CD1c-positive myeloid dendritic cell (primary cell): ENCODE data around the gene NF1.

Experiments
- DNase-seq: peaks from one replicate; pipeline ENCODE4 v3.0.0-alpha.2; 2016; ENCODE audit errors: extremely low spot score

NF1 gene

DNA sequence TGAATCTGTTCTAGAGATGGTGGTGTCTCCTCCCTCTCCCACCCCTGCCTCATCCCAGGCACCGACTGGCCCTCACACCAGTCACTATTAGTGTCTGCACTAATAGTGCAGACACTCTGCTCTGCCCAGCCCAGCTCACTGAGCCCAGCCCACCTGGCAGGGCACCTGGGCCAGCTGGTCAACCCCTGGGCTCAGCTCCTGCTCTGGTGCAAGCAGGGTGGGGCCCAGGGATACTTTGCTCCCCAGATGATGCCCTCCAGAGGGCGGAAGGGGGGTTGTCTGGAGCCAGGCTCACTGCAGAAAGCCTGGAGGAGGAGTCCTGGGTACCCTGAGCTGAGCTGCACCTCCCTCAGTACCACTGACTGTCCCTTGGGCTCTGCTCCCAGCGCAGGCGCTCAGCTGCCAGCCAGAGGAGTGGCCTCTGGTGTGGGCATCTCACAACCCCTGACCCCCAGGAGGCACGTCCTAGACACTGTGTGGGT lies 311.2 kb downstream of the NF1 start:
- no peak for DNase-seq

- DNase-seq, result no peak
Measured at GRCh38 chr17:31408586-31408985, 313.8 kb downstream of the NF1 start.

GRCh38 chr17:31411707-31412285 lies 317.0 kb downstream of the NF1 start:
- no peak for DNase-seq

DNA sequence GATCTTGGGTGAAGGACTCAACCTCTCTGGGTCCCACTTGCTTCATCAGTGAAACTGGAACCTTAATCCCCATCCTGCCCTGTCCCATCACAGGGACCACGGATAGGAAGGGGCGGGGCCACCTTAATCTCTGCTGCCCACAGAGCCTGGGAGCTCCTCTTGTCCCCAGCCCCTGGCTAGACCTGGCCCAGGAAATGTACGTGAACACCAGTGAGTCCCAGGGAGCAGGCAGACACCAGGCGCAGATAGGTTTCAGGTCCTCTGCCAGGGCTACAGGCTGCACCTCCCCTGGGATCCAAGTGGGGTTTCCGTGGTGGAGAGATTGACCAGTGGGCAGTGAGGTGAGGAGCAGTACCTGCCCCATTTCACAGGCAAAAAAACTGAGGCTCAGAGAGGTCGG lies 317.7 kb downstream of the NF1 start:
- no peak for DNase-seq

DNA sequence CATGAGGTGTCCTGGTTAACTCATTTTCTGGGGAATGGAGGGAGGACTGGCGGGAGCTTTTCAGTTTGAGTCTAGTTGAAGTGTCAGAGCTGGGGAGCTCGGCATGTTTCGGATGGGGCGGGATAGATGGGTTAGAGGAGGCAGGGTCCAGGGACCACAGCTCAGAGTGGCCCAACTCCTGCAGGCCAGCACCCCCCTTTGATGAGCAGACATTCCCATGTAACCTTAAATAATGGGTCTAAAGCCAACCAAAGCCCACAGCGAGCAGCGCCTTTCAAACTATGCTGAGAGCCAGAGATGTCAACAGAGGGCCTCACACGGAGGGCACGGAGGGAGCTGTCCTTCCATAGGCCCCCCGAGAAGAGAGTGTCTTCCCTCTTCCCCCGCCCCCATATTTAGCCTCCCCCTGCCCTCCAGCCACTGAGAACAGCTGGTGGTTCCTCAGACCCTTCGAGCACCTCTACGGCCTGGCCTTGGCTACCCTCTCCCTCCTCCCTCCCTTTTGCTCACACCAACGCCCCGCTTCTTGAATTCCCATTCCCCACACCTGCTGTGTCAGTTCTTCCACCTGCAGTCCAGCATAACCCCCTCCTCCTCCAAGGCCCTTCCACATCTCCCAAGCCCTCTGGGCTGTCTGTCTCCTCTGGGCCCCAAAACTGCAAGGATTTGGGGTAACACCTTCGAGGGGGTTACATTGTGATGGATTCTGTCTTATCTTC lies 318.5 kb downstream of the NF1 start:
- no peak for DNase-seq

DNA sequence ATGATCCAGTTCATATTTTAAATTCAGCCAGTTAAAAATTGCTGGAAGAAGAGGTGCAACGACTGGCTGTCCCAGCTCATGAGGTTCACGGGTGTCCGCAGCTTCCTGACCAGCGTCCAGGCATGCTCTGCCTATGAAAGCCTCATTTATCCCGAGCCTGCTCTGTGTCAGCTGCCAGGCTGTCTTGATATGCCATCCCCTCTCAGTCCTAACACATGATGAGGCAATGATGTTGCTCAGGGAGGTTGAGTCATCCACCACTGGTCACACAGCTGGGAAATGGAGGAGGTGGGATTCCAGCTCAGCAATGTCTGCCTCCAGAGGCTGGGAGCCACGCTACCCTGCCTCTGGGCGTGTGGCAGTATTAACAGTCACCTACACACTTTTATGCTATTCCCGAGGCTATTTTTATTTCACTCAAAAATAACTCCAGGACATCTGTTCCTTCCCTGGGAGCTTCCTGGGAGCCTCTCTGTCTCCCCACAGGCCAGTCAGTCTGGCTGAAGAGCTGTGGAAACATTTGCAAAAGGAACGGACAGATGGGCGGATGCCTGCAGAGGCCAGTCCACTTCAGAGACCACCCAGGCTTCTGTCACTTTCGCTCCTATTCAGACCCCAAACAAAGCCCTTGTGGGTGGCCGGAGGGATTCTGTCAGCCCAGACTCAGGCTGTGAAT lies 319.2 kb downstream of the NF1 start:
- peak; percentile 10 for DNase-seq

- DNase-seq, result no peak
Measured at GRCh38 chr17:31414550-31414918, 319.8 kb downstream of the NF1 start.

DNA sequence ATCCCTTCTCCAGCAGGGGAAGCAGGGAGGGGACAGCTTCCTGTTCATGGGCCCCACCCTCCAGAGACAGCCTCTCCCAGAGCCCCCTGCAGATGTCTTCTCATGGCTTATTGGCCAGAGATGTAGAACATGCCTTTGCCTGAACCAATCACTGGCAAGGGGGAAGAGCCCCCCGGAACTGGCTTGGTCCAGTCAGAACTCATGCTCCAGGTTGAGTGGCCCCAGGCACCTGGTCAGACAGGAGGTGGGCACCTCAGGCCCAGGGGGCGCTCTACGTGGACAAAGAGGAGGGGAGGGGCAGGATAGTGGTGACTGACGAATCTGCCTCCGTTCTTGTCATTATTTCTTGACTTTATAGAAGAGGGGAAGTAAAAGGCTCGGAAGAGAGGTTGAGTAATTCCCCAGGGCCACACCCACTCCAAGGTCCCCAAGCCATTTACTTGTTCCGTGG lies 320.3 kb downstream of the NF1 start:
- DNase-seq, result peak; percentile 75

- no peak for DNase-seq
Measured at GRCh38 chr17:31415640-31416502, 321.1 kb downstream of the NF1 start.

GRCh38 chr17:31416503-31416923 lies 321.7 kb downstream of the NF1 start:
- no peak for DNase-seq

DNA sequence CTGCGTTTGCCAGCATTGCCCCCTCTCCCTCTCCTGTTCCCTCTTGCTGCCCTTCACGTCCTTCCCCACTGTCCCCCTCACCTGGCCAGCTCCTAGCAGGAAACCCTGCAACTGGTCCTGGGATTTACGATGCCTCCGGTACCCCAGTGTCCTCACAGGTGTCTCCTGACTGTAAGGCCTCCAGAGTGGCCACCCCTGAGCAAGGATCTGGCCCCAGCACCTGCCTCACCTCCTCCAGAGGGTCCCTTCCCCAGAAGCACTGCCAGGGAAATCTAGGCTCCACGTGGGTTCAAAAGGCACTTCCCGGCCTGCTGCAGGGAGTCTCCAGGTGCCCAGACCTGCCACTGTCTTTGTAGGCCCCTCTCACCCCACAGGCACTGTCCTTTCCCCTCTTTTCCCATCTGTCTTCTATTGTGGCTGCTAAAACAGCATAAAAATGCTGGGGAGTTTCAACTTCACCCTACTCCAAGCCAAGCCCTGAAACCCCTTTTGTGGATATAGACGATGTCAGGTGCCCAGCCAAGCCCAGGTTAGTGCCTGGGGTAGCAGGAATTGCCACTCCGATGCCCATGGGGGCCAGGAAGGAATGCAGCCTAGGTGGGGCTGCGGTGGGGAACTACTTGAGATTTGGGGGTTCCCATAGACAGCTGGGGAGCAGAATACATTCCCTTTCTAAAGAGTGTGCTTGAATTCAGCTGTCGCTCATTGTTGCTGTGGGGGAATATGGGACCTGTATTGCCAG lies 322.4 kb downstream of the NF1 start:
- no peak for DNase-seq

DNA sequence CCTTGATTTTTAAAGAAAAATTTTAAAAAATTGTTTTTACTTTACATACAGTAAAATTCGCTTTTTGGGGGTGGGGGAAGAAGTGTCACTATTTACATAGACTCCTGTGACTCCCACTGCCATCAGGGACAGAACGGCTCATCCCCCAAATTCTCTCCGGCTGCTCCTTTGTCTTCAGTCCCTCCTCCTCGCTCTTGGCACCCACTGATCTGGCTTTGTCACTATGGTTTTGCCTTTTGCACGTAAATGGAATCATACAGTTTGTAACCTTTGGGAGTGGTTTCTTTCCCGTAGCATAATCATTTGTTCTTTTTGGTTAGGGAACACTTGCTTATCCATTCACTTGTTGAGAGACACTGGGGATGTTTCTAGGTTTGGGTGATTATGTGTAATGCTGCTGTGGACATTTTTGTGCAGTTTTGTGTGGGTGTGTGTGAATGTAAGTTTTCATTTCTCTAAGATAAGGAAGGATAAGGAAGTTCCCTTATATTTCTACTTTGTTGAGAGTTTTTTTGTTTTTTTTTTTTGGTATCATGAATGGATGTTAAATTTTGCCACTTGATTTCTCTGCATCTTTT lies 324.1 kb downstream of the NF1 start:
- peak; percentile 65 for DNase-seq

DNA sequence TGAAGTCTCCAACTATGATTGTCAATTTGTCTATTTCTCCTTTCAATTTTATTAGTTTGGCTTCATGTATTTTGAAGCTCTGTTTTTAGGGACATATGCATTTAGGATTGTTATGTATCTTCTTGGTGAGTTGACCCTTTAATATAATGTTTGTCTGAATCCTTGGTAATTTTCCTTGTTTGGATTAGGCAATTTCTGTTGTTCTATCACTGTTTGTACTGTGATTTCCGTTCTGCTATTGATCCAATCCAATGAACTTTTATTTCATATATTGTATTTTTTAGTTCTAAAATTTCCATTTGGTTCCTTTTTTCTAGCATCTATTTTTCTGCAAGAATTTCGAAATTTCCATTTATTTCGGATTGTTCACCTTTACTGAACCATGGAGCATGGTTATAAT lies 327.7 kb downstream of the NF1 start:
- no peak for DNase-seq

DNA sequence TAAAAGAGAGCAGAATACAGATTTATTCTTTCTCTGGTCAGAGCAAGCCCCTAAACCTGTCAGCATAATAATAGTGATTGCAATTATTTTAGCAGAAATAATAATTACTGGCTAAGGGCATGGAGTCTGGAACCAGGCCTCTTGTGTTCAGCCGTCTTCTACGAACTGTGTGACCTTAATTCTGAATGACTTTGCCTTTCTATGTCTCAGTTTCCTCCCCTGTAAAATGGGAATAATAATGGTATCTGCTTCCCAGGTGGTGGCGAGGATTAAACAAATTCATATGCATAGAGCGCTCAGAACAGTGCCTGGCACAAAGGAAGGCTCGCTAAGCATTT lies 330.1 kb downstream of the NF1 start:
- DNase-seq, result no peak

DNA sequence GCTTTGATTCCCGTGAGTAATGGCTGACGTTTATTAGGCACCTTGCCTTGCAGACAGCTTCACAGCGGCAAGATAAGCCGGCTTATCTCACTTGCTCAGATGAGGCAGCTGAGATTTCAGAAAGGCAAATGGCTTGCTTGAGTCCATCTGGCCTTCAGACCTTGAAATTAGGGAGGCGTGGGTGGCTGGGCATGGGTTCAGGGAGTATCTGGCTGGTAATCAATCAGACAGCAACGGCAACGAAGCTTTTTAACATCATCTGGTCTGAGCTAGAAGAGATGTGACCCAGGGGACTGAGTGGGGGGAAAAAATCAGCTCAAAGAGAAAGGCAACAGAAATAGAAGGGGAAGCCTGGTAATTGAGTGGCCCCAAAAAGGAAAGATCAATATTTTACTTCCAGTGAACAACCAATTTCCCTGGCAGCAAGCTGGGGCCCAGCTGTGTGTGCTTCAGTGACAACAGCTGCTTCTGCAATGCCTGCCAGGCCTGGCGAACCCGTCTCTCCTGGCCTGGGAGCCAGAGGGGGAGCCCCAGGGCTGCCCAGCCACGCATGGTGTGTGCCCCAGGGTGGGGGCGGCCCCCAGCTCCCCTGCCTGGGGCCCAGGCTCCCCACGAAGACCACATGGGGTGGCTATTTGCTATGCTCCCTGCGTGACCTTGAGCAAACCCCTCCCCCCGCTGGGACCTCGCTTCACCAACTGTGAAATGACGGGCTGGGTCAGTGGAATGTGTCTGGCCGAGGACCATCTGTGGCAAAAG lies 330.7 kb downstream of the NF1 start:
- no peak for DNase-seq
